Measurements from ENCODE around the gene NGF.
"Not testable (repeated sequence)": the region's sequence is repeated elsewhere in the genome, so short reads cannot be mapped to it uniquely, and the experiment has no call there.

Gene NGF

GRCh38 chr1:115332813-115333608 lies 5.0 kb downstream of the NGF start:
- DNase-seq = peak; percentile 7

DNA sequence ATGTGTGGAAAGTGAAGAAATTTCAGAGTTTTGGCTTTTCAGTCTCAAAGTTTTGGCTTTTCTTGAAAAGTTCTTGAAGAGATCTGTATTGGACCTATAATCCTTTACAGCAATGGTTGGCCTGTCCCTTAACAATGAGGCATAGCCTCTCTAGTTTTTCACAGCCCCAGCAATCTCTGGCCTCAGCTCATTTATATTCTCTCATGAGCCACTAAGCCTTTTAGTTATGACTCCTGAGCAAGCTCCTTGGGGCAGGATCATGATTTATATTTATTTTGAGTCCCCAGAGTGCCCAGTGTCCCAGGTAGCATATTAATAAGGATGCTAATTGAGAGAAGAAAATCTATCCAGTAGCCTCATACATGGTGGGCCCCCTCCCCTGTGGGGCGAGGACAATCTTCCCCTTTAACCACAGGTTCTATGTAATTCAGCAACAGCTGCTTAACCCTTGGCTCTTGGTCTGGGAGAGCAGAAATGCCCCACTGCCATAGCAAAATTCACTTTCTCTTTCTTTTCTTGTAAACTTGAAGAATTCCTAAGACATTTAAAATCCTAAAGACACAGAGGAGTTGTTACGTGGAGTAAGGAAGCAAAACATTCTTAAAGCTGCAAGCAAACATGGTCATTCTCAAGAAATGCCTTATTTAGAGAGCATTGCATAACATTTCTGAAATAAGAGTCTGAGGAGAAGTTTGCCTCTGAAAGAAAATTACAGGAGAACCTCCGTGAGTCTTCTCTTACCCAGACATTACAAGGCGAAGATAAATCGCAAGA lies 6.3 kb downstream of the NGF start:
- DNase-seq = no peak

- DNase-seq = no peak
Observed at GRCh38 chr1:115330480-115331013, 7.5 kb downstream of the NGF start.

DNA sequence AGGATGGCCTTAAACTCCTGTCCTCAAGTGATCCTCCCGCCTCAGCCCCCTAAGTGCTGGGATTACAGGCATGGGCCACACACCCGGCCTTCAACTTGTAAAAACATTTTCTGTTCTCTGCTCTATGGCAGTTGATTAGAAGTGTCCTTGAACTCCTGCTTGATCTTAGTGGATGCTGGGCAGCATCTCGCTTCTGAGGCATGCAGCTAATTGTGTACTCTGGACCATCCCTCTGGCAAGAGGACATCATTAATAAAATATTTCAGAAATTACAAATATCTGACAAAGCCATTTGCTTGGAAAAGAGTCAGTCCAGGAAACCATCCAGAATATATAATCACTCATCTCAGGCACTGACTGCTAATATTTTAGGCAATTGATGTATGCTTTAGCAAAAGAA lies 8.1 kb downstream of the NGF start:
- no peak for DNase-seq

DNA sequence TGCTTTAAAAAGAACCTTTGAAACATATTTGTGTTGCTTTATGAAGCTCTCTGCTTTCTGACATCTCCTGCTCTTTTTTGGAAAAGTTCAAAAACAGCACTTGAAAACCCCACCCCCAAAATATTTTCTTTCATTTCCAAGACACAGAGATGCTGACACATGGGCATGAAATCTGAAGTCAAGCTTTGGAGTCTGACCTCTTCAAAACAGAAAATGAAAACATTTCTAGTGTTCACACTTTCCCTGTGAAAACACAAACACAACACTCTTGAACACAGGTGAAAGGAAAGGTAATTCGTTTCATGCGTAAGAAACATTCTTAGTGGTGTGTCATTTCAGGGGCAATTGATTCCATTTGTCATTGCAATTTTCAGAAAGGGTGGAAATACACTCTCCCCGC lies 10.8 kb downstream of the NGF start:
- no peak for DNase-seq

DNA sequence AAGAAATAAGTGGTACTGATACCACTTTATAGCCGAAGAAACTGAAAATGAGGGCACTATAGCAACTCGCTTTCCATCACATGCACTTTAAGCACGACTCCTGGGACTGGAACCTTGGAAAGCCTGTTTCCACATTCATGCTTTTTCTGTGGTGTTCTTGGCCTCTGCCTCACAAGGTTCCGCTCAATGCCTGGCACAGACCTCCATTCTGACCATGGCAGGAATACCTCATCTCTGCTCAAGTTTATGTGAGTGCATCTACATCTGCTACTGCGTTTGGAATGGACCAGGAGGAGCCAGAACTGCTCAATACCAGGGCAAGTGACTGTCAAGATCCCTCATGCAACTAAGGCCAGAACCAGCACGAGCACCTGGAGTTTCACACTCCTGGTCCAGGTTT lies 11.6 kb downstream of the NGF start:
- DNase-seq = no peak

DNA sequence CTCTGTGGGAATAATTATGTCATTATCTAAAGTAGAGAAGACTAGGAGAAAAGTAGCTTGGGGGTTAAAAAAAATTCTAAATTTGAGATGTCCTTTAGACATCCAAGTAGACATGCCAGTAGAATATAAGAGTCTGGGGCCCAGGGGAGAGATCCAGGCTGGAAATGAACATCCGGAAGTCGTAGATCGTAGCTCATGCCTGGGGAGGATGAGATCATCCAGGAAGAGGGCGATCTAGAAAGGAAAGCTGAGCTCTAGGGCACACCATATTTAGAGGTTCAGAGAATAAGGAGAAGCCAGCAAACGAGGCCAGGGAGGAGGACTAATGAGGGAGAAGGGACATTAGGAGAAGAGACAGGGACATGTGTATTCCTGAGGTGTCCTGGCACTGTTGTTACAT lies 12.2 kb downstream of the NGF start:
- DNase-seq = no peak

GRCh38 chr1:115324649-115325420 lies 13.2 kb downstream of the NGF start:
- no peak for DNase-seq

DNA sequence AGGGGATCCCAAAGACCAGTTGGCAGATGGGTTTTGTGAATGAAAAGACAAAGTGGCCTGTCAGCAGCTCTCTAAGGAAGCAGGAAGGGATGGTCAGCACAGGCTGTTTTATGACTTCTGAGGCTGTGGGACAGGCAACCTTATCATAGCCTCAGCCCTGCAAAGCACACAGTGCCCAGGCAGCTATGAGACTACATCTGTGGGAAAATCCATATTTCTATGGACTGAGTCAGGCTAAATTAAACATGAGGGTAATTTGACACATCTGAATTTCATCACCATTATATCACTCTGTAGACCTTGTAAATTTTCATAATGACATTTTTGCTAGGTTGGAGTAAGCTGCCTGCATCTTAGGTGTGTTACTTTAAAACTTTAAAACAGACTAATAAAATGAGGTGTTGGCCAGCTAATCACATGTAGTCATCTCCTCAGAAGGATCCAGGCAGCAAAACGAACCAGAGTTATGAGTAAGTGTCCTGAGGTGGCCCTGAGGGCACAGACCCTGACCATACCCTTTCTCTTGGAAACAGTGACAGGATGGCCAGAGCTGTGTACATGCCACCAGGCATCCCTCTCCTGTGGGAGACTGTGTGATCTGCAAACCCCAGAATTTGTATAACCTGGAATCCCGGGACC lies 14.6 kb downstream of the NGF start:
- no peak for DNase-seq

- no peak for DNase-seq
Observed at GRCh38 chr1:115322631-115323030, 15.4 kb downstream of the NGF start.

DNA sequence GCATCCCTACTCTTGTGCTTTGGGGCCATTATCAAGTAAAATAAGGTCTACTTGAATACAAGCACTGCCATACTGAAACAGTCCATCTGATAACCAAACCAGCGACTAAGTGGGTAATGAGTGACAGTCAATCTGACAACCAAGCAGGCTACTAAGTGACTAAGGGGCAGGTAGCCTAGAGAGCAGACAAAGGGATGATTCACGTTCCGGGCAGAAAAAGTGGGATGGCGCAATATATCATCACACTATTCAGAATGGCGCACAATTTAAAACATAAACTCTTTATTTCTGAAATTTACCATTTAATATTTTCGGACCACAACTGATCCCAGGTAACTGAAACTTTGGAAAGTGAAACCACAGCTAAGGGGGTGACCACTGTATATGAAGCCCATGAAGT lies 17.7 kb downstream of the NGF start:
- DNase-seq = no peak

DNA sequence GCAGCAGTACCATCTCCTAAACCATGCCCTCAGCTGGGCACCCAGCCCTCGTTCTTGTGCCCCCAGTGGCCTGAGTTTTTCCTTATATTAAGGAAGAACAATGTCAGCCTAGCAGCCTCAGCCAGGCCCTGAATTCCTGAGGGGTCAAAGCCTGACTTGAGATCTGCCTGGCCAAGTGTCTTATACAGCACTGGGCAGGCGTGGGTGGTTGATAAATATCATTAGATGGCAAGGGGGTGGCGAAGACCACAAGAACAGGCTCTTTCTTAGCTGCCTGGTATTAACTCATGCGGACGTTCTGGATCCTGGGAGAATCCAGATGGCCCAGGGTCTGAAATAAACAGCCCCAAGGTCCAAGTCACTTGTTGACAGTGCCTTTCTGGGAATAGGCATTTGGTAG lies 18.3 kb downstream of the NGF start:
- no peak for DNase-seq

DNA sequence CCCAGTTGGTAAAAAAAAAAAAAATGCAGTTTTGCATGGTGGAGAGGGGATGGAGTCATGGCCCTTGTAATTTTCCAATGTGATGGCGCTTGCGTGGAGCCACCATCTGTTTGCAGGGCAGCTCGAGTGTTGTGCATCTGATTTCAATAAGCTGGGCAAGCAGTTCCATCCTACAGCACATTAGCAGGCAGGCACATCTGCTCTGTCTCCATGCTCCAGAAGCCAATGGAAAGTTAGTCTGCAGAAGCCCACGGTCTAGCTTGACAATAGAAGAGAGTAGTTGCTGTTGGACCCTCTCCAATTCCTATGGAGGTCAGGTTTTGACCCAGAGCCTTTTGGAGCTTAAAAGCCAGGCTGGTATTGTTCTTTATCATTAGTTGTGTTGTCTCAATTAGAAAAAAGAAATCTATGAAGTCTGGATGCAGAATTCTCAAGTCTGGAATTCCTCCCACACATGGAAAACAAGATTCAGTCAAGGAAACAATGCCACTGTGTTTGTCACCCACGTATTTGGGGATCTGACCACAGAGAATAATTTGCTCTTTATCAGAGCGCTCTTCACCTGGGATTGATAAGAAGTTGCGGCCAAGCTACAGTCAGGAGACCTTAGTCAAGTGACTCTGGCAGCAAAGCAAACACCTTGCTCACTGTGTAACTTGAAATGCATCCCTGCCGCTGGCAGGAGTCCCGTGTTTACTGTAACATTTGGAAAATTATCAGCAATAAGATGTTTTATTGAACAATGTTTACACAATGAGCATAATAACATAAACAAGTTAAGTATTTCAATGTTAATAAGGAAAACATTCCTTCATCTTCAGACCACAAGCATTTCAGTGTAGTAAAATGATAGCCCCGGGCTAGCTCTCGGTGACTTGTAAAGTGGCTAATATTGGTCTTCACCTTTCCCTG lies 20.7 kb downstream of the NGF start:
- DNase-seq = no peak

DNA sequence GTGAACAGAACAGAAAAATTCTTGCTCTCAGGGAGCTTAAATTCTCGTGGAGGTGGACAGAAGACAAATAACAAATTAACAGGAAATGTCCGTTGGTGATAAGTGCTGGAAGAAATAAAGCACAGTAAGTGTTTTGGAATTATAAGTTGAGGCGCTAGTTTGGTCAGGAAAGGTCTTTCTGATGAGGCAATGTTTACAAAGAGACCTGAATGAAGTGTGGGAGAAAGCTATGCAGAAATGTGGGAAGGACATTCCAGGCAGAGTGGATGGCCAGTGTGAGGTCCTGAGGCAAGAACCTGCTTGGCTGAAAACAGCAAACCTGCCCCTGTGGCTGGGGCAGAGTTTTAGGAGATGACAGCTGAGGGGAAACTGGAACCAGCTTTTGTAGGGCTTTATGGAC lies 23.3 kb downstream of the NGF start:
- no peak for DNase-seq

DNA sequence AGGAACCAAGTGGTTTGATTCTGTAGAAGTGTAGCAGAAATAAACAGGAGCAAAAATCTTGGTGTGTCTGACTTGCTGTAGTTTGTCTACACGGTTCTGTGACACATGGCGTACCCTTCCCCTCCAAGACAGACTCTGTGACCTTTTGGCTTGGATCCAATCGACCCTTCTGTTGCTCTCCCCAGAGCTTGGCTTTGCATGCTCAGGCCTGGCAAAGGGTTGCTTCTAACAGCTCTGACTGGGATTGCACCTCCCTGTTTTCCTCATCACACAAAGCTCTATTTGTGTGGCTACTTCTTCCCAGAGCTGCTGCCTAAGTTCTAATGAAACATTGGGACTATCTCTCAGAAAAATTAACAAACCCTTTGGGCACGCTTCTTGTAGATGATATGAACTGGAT lies 24.0 kb downstream of the NGF start:
- DNase-seq = no peak

DNA sequence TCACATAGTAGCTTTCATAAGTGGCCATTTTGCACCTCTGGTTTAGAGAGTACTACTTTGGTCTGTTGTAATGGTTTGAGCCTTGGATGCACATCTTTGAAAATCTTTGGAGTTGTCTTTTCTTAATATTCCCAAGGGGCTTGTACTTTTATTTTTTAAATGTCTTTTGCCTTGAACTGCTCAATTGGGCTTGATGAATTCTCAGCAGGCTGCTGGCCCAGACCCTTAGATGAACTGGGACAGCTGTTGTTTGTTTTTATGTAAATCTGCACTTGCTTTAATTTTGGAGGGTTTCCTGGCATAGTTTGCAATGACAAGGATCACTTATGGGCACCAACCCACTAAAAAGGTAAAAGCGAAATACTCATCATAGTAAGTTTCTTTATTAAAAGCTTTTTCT lies 24.9 kb downstream of the NGF start:
- DNase-seq = no peak

DNA sequence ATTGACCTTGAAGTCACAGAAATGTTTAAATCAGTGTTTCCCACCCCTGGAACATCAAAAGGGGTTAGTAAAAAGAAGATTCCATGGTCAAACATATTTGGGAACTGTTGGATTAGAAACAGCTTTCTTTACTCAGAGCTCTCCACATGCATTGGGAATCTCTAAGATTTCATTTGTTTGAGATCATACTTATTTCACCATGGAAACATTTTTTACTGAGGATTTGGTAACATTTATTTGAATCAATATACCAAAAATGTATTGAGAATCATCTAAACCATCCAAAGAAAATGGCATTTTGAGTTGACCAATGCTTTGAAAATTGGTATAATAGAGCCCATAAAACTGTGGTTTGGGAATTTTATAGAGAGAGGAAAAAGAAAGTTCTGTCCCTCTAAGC lies 25.3 kb downstream of the NGF start:
- DNase-seq = no peak

- DNase-seq = no peak
Observed at GRCh38 chr1:115311474-115311989, 26.5 kb downstream of the NGF start.

- DNase-seq = no peak
Observed at GRCh38 chr1:115310581-115311473, 27.2 kb downstream of the NGF start.

DNA sequence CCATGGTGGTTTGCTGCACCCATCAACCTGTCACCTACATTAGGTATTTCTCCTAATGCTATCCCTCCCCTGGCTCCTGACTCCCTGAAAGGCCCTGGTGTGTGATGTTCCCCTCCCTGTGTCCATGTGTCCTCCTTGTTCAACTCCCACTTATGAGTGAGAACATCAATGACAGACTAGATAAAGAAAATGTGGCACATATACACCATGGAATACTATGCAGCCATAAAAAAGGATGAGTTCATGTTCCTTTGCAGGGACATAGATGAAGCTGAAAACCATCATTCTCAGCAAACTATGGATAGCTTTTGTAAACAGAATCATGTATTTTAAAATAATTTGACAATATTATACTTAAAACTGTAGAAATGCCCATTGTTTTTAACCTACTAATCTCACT lies 28.5 kb downstream of the NGF start:
- DNase-seq = not testable (repeated sequence)

- DNase-seq = no peak
Observed at GRCh38 chr1:115308969-115309368, 29.1 kb downstream of the NGF start.

Measured in stimulated activated CD4-positive, alpha-beta T cell treated with anti-CD3 and anti-CD28 coated beads, Interleukin-1b, Interleukin-23, amount 100 ng/mL, for 48 hours (primary cell).